Measurements from ENCODE around the gene HSPA4L. TPM values are rescaled to one million over a fixed set of nuclear protein-coding genes. Genes with fewer than 3 reads are reported as not detected.
A peak's percentile ranks its signal among the peaks of the same experiment; 100 is the strongest.

Gene HSPA4L
- total and polyA plus RNA-seq, 7 experiments from 2014 or later: 1.1 TPM; not detected in 6

- ATAC-seq: no peak
These were observed 74.2 kb downstream of the HSPA4L start for GRCh38 chr4:127856196-127856812.

GRCh38 chr4:127856813-127857447 lies 74.8 kb downstream of the HSPA4L start:
- H3K36me3 Mint-ChIP-seq: peaks cover 4 to 63% (median 46%) of the 10 kb centered on the region in 5 donors
- Histone ChIP-seq H3K4me3 (ENCODE audit: low read length) (no peak overlapping the region), H3K4me1 (ENCODE audit: control insufficient read depth in 2 of 2, insufficient read depth in 2 of 2, low read length in 2 of 2) (no peaks in the 10 kb centered on the region), H3K27me3 (ENCODE audit: control insufficient read depth in 2 of 2, insufficient read depth in 2 of 2, low read length in 2 of 2) (no peaks in the 10 kb centered on the region), H3K9me3 (ENCODE audit: control insufficient read depth in 2 of 3, low read length in 3 of 3) (peaks cover 0 to 5% (median 4%) of the 10 kb centered on the region in 3 experiments), H3K27ac (ENCODE audit: low read depth, low read length) (no peak overlapping the region), H3K36me3 (ENCODE audit: control insufficient read depth in 2 of 3, insufficient read depth in 3 of 3, low read length in 3 of 3) (no peaks in the 10 kb centered on the region)
- ATAC-seq (no peak), DNase-seq (no peak)
- H3K27me3 Mint-ChIP-seq: no peaks in the 10 kb centered on the region
- ChIA-PET POLR2A (no interaction called here), CTCF (no interaction called here)
- no peak overlapping the region for H3K27ac Mint-ChIP-seq
- no peak overlapping the region for H3K4me3 Mint-ChIP-seq
- intact Hi-C loops (cut with micrococcal nuclease): no loop called here
- peaks cover 0 to 8% (median 0%) of the 10 kb centered on the region in 7 donors for H3K4me1 Mint-ChIP-seq
- H3K9me3 Mint-ChIP-seq: peaks cover 18 to 85% (median 35%) of the 10 kb centered on the region in 11 donors

More at GRCh38 chr4:127856196-127856812, 74.2 kb downstream of the HSPA4L start:
- Histone ChIP-seq H3K4me1 (ENCODE audit: control insufficient read depth in 2 of 2, insufficient read depth in 2 of 2, low read length in 2 of 2) (no peaks in the 10 kb centered on the region), H3K4me3 (ENCODE audit: low read length) (no peak overlapping the region), H3K9me3 (ENCODE audit: control insufficient read depth in 2 of 3, low read length in 3 of 3) (peaks cover 0 to 5% (median 4%) of the 10 kb centered on the region in 3 experiments), H3K36me3 (ENCODE audit: control insufficient read depth in 2 of 3, insufficient read depth in 3 of 3, low read length in 3 of 3) (no peaks in the 10 kb centered on the region), H3K27ac (ENCODE audit: low read depth, low read length) (no peak overlapping the region), H3K27me3 (ENCODE audit: control insufficient read depth in 2 of 2, insufficient read depth in 2 of 2, low read length in 2 of 2) (no peaks in the 10 kb centered on the region)
- peaks cover 17 to 88% (median 40%) of the 10 kb centered on the region in 11 donors for H3K9me3 Mint-ChIP-seq
- CTCF ChIA-PET: no interaction called here
- peaks cover 0 to 8% (median 0%) of the 10 kb centered on the region in 7 donors for H3K4me1 Mint-ChIP-seq
- H3K27ac Mint-ChIP-seq: no peak overlapping the region
- no peak for DNase-seq
- POLR2A ChIA-PET: no interaction called here
- intact Hi-C loops (cut with micrococcal nuclease): no loop called here
- no peaks in the 10 kb centered on the region for H3K27me3 Mint-ChIP-seq
- H3K4me3 Mint-ChIP-seq: no peak overlapping the region
- H3K36me3 Mint-ChIP-seq: peaks cover 5 to 63% (median 51%) of the 10 kb centered on the region in 5 donors

GRCh38 chr4:127857641-127858040 lies 75.5 kb downstream of the HSPA4L start:
- CTCF ChIA-PET: no interaction called here
- H3K9me3 ChIP-seq (ENCODE audit: control insufficient read depth in 2 of 3, low read length in 3 of 3): peaks cover 0 to 4% (median 2%) of the 10 kb centered on the region in 3 experiments
- no peaks in the 10 kb centered on the region for H3K36me3 ChIP-seq (ENCODE audit: control insufficient read depth in 2 of 3, insufficient read depth in 3 of 3, low read length in 3 of 3)
- no peaks in the 10 kb centered on the region for H3K27me3 ChIP-seq (ENCODE audit: control insufficient read depth in 2 of 2, insufficient read depth in 2 of 2, low read length in 2 of 2)
- peaks cover 4 to 63% (median 43%) of the 10 kb centered on the region in 5 donors for H3K36me3 Mint-ChIP-seq
- no peak overlapping the region for H3K27ac ChIP-seq (ENCODE audit: low read depth, low read length)
- no peak overlapping the region for H3K4me3 ChIP-seq (ENCODE audit: low read length)
- peaks cover 0 to 2% (median 0%) of the 10 kb centered on the region in 5 donors for H3K27me3 Mint-ChIP-seq
- no peak overlapping the region for H3K4me3 Mint-ChIP-seq
- ATAC-seq (no peak), DNase-seq (no peak)
- POLR2A ChIA-PET: no interaction called here
- intact Hi-C loops (cut with micrococcal nuclease): no loop called here
- peaks cover 0 to 8% (median 0%) of the 10 kb centered on the region in 7 donors for H3K4me1 Mint-ChIP-seq
- peaks cover 15 to 83% (median 34%) of the 10 kb centered on the region in 11 donors for H3K9me3 Mint-ChIP-seq
- H3K27ac Mint-ChIP-seq: no peak overlapping the region
- H3K4me1 ChIP-seq (ENCODE audit: control insufficient read depth in 2 of 2, insufficient read depth in 2 of 2, low read length in 2 of 2): no peaks in the 10 kb centered on the region

- Mint-ChIP-seq H3K27ac (no peak overlapping the region), H3K9me3 (peaks cover 0 to 4% (median 2%) of the 10 kb centered on the region in 11 donors), H3K36me3 (peaks cover 0 to 6% (median 4%) of the 10 kb centered on the region in 5 donors), H3K4me3 (no peak overlapping the region), H3K27me3 (no peaks in the 10 kb centered on the region), H3K4me1 (peaks cover 0 to 12% (median 0%) of the 10 kb centered on the region in 7 donors)
- H3K36me3 ChIP-seq (ENCODE audit: control insufficient read depth in 2 of 3, insufficient read depth in 3 of 3, low read length in 3 of 3): no peaks in the 10 kb centered on the region
- intact Hi-C loops (cut with micrococcal nuclease): no loop called here
- DNase-seq (no peak), ATAC-seq (no peak)
- H3K9me3 ChIP-seq (ENCODE audit: control insufficient read depth in 2 of 3, low read length in 3 of 3): no peaks in the 10 kb centered on the region
- no peaks in the 10 kb centered on the region for H3K27me3 ChIP-seq (ENCODE audit: control insufficient read depth in 2 of 2, insufficient read depth in 2 of 2, low read length in 2 of 2)
- POLR2A ChIA-PET: no interaction called here
- no peak overlapping the region for H3K27ac ChIP-seq (ENCODE audit: low read depth, low read length)
- CTCF ChIA-PET: no interaction called here
- H3K4me1 ChIP-seq (ENCODE audit: control insufficient read depth in 2 of 2, insufficient read depth in 2 of 2, low read length in 2 of 2): no peaks in the 10 kb centered on the region
- H3K4me3 ChIP-seq (ENCODE audit: low read length): no peak overlapping the region
These were observed 86.1 kb downstream of the HSPA4L start for GRCh38 chr4:127868196-127868595.

GRCh38 chr4:127870281-127870680 lies 88.2 kb downstream of the HSPA4L start:
- no peak overlapping the region for H3K4me3 Mint-ChIP-seq
- CTCF ChIA-PET: no interaction called here
- no peaks in the 10 kb centered on the region for H3K9me3 ChIP-seq (ENCODE audit: control insufficient read depth in 2 of 3, low read length in 3 of 3)
- no peak overlapping the region for H3K4me3 ChIP-seq (ENCODE audit: low read length)
- no peaks in the 10 kb centered on the region for H3K36me3 ChIP-seq (ENCODE audit: control insufficient read depth in 2 of 3, insufficient read depth in 3 of 3, low read length in 3 of 3)
- H3K27me3 Mint-ChIP-seq: no peaks in the 10 kb centered on the region
- H3K27ac Mint-ChIP-seq: peak overlapping the region in 2 of 9 donors; percentile 32 to 39
- peaks cover 0 to 12% (median 0%) of the 10 kb centered on the region in 7 donors for H3K4me1 Mint-ChIP-seq
- H3K27me3 ChIP-seq (ENCODE audit: control insufficient read depth in 2 of 2, insufficient read depth in 2 of 2, low read length in 2 of 2): no peaks in the 10 kb centered on the region
- peaks cover 0 to 4% (median 0%) of the 10 kb centered on the region in 11 donors for H3K9me3 Mint-ChIP-seq
- ATAC-seq: no peak
- H3K36me3 Mint-ChIP-seq: peaks cover 0 to 13% (median 5%) of the 10 kb centered on the region in 5 donors
- no peak for DNase-seq
- H3K27ac ChIP-seq (ENCODE audit: low read depth, low read length): no peak overlapping the region
- POLR2A ChIA-PET: no interaction called here
- intact Hi-C loops (cut with micrococcal nuclease): no loop called here
- no peaks in the 10 kb centered on the region for H3K4me1 ChIP-seq (ENCODE audit: control insufficient read depth in 2 of 2, insufficient read depth in 2 of 2, low read length in 2 of 2)

GRCh38 chr4:127870688-127871087 lies 88.6 kb downstream of the HSPA4L start:
- Mint-ChIP-seq H3K27ac (peak overlapping the region in 2 of 9 donors; percentile 32 to 62), H3K36me3 (peaks cover 0 to 15% (median 6%) of the 10 kb centered on the region in 5 donors), H3K9me3 (peaks cover 0 to 4% (median 0%) of the 10 kb centered on the region in 11 donors), H3K4me1 (peaks cover 0 to 12% (median 0%) of the 10 kb centered on the region in 7 donors), H3K4me3 (no peak overlapping the region), H3K27me3 (no peaks in the 10 kb centered on the region)
- DNase-seq (no peak), ATAC-seq (no peak)
- intact Hi-C loops (cut with micrococcal nuclease): no loop called here
- H3K9me3 ChIP-seq (ENCODE audit: control insufficient read depth in 2 of 3, low read length in 3 of 3): no peaks in the 10 kb centered on the region
- POLR2A ChIA-PET: no interaction called here
- H3K4me3 ChIP-seq (ENCODE audit: low read length): no peak overlapping the region
- no peaks in the 10 kb centered on the region for H3K4me1 ChIP-seq (ENCODE audit: control insufficient read depth in 2 of 2, insufficient read depth in 2 of 2, low read length in 2 of 2)
- H3K27ac ChIP-seq (ENCODE audit: low read depth, low read length): no peak overlapping the region
- H3K36me3 ChIP-seq (ENCODE audit: control insufficient read depth in 2 of 3, insufficient read depth in 3 of 3, low read length in 3 of 3): no peaks in the 10 kb centered on the region
- no peaks in the 10 kb centered on the region for H3K27me3 ChIP-seq (ENCODE audit: control insufficient read depth in 2 of 2, insufficient read depth in 2 of 2, low read length in 2 of 2)
- CTCF ChIA-PET: no interaction called here

All from naive thymus-derived CD4-positive, alpha-beta T cell (primary cell).